Fibroblast of skin of back (primary cell): ENCODE data around the gene INHBB.
"Not testable (repeated sequence)": the region's sequence is repeated elsewhere in the genome, so short reads cannot be mapped to it uniquely, and the experiment has no call there.

Experiments used
- DNase-seq: peaks from one replicate; pipeline ENCODE4 v3.0.0-alpha.2; 2013

The INHBB gene

DNA sequence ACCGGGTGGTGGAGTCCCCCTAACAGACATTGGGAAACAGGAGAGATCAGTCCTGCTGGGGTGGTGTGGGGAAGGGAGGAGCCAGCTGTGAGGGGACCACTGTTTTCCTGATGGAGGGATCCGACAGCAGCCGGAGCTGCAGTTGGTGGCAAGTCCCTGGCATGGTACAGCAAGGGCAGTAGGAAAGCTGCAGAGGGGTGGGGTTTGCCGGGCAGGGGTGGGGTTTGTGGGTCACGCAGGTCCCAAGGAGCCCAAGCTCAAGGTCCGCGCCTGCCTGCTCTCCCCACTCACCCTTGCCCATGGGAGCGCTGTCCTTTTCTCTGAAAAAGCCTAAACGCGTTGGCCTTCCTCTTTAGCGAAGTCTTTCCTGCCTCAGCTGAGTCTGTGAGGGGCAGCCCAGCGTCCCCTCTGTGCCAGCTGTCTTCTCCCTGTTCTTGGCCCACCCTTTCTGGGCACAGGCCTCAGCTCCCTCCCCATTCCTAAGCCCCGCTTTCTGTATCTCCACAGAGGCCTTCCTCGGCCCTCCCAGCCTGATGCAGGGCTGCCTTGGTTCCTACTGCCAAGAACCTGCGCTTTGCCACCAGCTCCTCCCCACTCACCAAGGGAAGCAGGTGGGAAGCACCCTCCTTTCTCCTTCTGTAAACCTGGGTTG lies 29.3 kb upstream of the INHBB start:
- no peak for DNase-seq

DNA sequence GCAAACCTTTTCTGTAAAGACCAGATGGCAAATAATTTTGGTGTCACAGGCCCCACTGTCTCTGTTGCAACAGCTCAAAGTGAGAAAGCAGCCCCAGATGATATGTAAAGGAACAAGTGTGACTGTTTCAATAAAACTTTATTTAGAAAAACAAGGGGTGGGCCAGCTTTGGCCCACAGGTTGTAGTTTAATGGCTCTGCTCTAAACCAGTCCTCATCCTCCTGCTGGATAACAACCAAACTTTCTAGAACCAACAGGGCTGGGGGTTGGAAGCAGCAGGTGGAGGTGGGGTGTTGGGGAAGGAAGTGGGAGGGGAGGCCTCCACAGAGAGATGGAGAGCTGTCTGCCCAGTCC lies 28.8 kb upstream of the INHBB start:
- no peak for DNase-seq

DNA sequence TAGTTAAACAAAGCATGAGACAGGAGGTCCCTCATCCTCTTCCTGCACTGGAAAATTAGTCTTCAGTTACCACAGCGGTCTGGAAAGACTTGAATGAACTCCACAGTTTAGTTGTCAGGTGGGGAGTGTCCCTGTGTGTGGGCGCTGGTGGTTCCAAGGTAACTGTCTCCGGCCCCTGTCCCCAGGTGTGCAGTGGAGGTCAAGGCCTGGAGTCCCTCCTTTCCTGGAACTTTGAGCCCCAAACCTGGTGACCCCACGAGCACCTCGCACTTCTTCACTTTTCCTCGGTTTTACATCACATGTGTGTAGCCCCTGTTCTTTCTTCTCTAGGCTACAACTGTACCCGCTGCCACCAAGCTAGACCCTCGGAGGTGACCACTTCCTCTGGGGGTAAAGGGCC lies 28.0 kb upstream of the INHBB start:
- DNase-seq = no peak

DNA sequence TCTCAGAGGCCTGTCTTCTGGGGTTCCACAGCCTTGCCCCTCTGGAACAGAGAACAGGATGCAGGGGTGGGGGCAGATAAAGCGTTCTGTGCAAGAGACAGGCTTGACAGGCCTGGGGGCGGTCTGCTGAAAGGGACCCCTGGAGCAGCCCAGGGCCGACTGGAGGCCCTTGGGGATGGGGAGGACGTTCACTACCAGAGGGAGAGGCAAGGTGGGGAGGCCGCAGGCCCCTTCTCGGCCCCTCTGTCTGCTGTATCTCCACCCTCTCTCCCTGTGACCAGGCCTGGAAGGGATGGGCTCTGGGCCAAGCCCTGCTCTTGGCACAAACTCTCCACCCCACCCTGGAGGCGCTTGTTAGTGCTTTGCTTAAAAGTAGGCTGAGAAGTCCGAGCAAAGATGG lies 27.3 kb upstream of the INHBB start:
- no peak for DNase-seq

DNA sequence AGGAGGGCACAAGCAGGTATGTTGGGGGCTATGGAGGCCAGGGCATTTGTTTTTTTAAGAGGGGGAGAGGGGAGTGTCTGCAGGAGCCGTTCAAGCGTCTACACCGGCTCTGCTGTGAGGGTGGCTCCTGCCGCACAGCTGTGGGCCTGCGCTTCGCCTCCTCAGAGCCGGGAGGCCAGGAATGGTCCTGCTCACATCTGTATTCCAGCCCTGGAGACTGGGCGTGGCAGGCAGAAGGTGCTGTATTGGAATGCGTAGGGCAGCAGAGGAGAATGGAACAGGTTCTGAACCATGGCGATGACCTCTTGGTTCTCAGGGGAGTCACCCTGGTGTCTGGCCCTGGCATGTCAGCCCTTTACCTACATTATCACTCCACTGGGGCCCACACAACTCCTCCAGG lies 26.8 kb upstream of the INHBB start:
- DNase-seq = no peak

DNA sequence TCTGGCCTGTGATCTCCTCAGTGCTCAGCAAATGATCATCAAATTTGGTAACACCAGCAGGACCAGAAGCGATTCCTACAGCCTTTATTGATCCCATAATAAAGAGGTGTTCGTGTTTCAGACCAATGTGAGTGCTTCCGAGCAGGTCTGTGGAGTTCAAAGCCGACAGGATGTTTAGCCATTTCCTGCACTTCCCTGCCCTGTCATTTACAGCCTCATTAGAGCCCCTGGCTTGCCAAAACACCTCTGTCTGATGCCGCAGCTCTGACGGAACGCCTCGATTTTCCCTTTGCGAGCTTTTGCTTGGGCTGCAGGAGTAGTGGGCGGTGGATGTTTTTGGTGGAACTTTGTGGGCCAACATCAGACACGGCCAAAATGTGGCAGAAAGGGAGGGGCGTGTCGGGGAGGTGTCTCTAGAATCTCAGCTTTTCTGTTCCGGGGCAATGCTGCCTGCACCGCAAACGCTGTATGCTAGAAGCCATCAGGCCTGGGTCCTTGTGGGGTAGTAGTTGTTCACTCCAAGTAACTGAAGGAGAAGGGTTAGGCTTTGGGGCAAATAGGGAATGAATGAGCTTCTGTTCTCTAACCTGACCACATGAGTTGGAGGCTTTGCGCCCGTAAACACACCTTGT lies 26.1 kb upstream of the INHBB start:
- no peak for DNase-seq

DNA sequence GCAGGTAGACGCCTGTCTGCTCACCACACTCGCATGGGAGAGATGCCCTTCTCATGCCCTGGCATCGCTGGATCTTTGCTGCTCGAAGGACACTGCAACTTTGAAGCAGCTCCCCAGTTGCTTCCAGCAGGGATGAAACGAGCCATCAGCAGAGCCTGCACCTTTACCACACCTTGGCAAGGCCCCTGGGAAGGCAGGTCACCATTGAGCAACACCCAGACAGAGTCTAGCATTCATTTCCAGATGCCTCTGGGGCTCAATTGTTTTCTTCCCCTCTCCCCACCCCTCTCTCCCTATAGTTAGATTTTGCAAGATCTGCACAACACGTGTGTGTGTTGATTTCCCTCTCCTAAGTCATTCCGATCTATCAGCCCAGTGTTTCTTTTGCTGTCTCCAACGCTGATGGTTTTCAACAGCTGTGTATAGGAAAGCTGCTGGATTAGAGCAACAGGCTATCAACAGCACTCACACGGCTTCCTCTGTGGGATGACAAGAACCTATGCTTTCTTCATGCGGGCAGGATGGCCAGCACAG lies 25.6 kb upstream of the INHBB start:
- DNase-seq = no peak

DNA sequence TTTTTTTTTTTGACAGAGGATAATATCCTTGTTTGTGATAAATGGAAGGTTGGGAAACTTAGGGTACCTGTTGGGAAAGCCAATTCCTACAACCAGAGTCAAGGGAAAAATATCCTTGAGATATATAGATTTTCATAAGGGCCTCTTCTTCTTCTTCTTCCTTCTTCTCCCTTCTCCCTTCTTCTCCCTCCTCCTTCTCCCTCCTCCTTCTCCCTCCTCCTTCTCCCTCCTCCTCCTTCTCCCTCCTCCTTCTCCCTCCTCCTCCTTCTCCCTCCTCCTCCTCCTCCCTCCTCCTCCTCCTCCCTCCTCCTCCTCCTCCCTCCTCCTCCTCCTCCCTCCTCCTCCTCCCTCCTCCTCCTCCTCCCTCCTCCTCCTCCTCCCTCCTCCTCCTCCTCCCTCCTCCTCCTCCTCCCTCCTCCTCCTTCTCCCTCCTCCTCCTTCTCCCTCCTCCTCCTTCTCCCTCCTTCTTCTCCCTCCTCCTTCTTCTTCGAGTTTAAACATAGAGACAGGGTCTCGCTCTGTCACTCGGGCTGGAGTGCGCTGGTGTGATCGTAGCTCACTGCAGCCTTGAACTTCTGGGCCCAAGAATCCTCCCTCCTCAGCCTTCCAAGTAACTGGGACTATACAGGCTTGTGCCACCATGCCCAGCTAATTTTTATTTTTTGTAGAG lies 24.9 kb upstream of the INHBB start:
- not testable (repeated sequence) for DNase-seq

DNA sequence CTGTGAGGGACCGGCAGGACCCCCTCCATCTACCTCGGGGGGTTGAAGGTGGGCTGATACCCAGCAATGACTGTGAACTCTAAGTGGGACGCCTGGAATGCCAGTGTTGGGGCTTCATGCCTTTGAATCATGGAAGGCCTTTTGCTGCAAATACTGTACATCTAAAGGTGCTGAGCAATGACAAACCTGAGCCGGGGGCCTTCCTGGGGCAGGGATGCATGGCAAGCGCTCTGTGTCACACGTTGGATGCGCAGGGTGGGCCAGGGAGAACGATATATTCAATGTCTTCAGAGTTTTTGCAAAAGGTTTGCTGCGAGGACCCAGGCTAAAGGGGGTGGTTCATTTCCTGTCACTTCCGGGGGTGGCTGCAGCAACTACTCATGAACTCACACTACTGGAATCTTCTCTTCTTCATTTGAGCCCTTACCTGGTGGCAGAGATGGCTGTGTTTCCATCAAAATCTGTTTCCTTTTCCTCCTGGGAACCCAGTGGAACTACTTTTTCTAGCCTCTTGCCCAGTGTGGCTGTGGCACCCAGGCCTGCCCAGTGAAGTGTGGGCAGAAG lies 24.1 kb upstream of the INHBB start:
- no peak for DNase-seq

DNA sequence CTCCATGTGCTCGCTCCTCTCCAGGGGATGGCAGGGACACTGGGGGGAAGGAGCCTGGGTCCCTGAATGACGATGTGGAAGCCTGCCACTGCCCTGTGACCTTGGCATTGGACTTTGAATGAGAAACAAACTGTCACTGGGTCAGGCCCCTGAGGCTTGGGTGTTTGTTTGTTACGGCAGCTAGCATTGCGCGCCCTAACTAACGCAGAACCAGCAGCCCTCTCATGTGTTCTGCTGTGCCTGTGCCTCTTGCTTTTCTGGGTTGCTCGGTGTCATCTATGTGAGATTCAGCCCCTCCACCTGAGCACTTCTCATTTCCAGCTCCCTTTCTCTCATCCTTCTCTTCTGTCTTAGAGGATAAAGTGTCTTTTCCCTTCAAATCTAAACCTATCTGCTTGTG lies 23.6 kb upstream of the INHBB start:
- no peak for DNase-seq

DNA sequence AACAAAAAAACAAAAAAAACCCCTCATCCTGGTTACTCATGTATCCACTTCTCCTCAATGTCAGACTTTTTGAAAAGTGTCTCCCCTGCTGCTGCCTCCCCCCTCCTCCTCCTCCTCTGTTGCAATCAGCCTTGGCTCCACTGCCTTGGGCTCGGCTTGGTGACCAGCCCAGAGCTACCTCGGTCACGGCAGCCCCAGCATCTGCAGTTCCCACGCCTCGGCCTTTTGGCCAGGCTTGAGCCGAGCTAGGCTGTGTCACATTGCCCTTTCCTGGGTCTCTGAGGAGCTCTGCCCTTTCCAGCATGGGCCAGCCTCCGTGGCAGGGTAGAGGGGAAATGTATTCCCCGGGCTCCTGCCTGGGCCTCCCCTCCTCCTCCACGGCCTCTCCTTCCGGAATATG lies 22.7 kb upstream of the INHBB start:
- no peak for DNase-seq

DNA sequence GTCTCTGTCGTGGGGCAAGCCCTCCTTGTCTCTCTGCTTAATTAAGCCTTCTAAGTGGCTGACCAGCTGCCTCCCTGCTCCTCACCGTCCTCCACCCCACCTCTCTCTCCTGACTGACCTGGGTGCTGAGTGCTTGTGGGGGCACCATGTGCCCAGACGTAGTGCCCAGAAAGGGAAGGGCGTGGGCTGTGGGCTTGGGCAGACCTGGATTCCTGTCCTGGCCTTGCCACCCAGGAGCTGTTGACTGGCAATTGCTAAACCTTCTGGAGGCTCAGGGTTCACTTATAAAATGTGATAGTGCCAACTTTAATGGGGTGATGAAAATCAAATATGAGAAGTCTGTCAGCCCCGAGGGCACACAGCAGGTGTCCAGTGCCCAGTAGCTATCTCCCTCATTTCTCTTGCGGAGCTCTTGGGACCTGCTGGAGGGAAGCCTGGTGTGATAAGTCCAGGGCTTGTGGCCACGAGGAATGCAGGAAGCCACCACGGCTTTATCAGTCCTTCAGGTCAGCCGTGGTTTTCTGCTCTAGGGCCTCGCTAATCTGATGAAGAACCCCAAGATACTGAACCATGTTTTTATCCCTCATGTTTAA lies 22.0 kb upstream of the INHBB start:
- DNase-seq = no peak

DNA sequence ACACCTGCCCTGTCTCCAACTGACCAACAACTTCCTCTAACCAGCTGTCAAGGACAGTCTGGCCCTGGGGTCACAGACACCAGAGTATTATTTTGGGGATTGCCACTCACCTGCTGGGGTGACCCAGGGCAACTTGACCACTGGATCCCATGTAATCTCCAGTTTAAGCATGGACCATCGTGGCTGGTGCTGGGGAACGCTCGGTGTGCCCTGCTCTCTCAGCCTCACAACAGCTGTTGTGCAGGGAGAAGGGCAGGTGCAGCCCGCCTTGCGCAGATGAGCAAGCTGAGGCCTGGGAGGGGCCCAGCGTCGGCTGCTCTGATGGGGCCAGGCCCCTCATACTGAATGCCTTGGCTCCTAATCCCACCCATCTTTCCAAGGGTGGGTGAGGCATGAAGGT lies 21.0 kb upstream of the INHBB start:
- DNase-seq = no peak

DNA sequence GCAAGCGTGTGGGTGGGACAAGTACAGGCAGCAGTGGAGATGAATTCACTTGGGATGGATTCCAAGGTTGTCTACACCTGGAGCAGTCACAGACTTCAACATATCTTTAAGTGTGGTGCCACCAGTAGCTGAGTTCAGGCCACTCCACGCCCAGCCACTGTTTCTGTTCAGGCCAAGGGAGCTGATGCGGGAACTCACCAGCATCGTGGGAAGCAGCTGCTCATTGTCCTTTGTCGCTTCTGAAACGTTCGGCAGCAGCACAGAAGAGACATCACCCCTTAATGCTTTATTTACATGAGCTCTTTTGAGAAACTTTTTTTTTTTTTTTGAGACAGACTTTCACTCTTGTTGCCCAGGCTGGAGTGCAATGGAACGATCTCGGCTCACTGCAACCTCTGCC lies 19.9 kb upstream of the INHBB start:
- DNase-seq = no peak

DNA sequence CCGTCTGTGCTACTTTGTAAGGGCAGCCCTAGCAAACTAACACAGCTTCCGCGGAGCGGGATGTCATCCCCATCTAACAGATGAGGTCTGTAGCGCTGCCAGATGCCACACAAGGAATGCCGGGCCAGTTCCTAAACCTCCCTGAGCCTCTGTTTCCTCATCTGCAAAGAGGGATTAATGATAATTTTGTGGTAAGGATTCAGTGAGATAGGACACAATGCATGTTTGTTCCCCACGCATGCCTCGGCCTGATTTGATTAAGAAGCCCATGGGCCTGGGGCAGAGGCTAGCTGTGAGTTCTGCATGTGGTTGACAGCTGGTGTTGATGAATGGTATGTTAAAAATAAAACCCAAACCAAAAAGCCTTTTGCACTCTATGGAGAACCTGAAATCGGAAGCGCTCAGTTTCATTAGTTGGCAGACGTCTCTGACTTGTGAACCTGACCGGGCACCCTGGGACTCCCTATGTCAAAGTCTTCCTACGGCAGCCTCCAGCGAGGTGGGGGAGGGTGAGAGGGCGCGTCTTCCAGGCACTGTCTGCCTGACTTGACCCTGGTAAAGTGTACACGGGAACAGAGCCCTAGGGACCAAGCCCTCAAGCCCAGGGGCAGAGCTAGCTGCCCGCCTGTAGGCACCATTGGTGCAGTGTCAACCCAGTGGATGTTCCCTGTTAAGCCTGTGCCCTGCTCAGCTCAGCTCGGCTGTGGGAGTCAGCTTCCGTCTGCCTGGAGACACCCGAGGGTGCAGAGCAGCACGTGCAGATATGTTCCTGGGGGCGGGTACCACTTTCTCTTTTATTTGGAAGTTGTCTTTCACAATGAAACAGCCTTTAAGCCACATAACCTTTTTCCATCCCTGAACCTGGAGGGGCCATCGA lies 14.8 kb upstream of the INHBB start:
- DNase-seq = no peak

DNA sequence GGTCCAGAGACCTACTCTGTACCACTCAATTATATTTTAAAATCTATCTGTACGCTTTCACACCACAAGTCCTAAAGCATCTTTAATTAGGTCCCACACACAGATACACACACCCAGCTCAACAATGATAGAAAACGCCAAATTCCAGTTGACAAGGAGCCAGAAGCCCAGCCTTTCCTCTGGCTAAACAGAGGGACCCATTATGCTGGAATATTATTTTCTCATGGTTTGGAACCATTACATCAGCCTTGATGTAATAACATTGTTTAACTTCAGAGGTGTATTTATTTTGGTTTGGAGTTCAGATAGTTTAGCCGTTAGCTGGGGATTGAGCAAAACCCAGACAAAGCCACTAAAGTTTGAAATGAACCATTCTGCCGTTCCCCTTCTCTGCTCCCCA lies 14.0 kb upstream of the INHBB start:
- no peak for DNase-seq

DNA sequence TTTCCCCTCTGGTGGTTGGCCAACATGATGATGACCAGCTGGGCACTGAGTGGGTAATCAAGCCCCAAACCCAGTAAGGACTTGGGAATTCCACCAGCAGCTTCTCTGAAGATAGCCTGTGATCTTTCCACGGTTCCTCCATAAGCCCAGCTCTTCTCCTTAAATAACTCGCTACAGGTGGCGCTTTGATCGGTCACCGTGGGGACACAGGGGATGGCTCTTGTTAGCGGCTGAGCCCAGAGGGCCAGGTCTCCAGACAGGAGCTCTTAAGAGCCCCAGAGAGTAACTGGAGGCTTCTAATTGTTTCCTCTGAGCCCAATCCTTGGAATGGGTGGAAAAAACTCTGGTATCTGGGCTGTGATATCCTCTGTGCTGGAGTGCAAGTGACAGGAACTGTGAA lies 13.6 kb upstream of the INHBB start:
- DNase-seq = no peak

DNA sequence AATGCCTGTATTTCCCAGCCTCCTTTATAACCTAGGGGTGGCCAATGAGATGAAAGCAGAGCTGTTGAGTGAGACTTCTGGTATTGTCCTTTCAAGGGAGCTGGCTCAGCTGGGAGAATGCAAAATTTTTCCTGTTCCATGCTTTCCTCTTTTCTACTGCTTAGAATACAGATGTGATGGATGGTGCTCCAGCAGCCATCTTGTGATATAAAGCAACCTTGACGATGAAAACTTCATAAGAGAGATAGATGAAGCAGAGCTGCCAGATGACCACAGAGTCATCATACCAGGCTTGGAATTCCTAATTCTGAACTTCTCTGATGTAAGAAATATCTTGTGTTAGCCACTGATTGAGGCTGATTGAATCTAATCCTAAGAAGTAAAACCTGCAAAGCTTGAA lies 11.9 kb upstream of the INHBB start:
- no peak for DNase-seq

DNA sequence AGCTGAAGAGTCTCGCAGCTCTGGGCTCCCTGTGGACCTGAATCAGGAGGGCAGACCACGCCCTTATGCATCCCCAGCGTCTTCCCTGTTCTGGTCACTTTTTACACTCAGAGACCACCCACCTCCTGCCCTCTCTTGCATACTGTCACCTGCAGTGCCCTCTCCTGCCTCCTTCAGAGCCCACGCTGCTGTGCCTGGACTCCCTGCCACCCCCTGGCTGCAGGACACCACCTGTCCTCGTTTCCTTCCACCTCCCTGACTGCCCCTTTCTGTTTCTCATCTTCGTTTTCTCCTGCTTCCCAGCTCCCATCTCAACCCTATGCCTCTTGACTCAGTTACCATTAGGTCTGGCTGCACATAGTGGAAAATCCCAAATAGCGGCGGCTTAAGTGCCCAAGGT lies 9.2 kb upstream of the INHBB start:
- DNase-seq = no peak

DNA sequence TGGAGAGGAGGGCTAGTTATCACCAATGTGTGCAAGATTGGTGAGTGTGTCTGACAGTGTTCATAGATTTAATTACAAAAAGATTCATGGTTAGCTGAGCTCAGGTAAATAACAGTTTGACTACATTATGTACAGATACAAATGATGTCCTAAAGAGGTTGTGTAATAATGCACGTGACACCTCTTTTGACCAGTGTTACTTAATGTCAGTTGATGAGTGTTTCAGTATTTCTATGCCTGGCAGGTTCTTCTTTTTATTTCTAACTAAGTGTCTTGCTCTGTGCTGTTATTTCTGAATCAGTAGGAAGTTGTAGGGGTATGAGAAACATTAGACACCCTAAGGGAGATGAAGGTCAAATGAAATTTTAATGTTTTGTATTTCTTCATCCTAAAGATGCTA lies 7.9 kb upstream of the INHBB start:
- no peak for DNase-seq

DNA sequence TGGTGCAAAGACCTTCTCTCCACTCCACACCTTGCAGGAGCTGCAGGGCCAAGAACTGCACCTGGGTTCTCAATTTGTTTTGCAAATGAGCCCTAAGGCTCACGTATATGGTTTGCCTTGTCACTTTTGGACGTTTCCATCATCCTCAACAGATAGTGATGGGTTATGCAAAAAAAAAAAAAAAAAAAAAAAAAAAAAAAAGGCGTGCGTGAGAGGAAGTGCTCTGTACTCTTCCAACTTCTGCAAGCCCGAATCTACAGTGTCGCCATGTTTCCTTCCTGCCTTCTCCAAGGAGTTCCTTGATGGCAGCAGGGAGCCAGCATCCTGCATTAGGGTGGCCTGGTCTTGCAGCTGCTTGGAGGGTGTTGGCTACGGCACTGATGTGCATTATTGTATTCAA lies 4.0 kb upstream of the INHBB start:
- DNase-seq = no peak

DNA sequence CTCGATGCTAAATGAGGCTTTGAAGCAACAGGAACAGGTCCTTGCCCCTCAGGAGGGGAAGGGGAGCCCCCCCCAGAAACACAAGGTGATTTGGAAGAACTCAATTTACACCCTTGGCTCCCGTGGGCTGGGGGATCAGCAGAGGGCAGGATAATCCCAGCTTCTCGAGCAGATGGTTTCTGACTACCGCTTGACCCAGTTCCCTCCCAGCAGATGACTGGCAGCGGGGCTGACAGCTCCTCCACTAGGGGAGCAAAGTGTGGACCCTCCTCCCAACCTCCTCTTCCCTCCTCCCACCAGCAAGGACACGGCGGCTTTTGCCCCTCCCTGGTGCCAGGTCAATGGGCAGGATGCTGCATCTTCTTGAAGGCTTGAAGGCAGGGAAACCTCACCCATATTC lies 3.5 kb upstream of the INHBB start:
- DNase-seq = no peak

DNA sequence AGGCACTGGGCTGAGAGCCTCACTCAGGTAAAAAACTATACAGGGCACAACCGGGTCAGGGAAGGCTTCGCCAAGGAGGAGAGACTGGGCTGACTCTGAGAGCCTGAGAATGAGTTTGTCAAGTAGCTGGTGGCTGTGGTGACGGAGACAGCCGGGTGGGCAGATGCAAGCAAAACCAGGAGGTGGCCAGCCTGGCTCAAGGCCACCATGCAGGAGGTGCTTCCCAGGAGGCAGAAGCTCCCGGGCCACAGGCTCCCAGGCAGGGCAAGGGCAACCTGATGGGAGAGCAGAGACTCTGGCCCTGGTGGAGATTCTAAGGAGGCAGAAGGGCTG lies 2.9 kb upstream of the INHBB start:
- DNase-seq = no peak
